ENCODE results near the gene MACIR. TPM values are rescaled to one million over a fixed set of nuclear protein-coding genes. Genes with fewer than 3 reads are reported as not detected.

MACIR gene
- total RNA-seq, 1 experiment from 2014 or later = 19.7 TPM

DNA sequence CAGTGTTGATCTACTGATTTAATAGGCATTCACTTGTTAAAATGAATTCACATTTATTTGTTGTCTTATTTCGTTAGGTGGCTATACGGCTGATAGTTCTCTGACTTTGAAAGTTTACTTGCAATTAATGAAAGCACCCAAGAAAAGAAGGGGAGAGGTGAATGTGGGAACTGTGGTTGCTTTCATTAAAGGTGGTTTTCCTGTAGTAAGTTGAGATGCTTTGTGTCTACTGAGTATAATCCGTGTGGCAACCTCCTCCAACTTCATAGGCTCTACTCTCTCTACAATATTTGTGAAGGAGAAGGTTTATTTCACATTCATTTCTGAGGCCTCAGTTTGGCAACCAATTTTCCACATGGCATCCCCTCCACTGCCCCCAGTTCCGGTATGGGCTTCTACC lies 12.8 kb upstream of the MACIR start:
- DNase-seq (ENCODE audit: low read depth) = no peak

GRCh38 chr5:103247118-103247517 lies 11.4 kb upstream of the MACIR start:
- no peak for DNase-seq (ENCODE audit: low read depth)

- DNase-seq (ENCODE audit: low read depth) = no peak
Measured at GRCh38 chr5:103249068-103249467, 9.5 kb upstream of the MACIR start.

DNA sequence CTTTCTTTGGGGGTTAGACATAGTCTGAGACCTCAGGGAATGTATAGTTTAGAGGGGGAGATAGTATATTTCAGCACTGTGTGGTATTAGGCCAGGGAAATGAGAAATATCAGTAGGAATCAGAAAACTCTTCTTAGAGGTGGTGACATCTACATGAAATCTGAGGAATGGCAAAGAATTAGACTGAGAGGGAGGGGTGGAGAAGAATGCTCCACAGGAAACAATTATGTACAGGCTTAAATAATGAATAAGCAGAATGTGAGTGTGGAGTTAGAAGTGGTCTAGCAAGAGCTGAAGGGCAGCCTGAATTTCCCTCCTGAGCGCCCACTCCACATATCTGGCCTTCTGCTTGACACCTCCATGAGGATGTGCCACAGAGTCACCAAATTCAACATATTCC lies 3.6 kb upstream of the MACIR start:
- DNase-seq (ENCODE audit: low read depth) = no peak

DNA sequence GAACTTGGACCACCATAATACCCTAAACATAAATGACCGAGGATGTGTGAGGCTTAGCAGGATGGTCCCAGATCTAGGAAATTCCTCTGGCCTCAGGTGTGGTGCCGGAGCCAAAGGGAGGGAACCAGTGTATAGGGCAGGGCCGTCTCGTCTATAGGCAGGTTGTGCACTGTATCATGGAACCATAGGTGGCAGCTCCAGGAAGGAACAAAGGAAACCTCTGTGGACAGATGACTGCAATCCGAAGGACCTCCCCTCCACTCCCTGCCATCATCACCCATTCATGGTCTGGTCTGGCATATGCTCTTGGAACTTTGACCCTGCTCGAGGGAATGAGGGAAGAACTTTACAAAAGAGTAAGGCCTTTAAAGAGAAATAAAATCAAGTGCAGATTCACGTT lies 2.9 kb upstream of the MACIR start:
- DNase-seq (ENCODE audit: low read depth) = no peak

GRCh38 chr5:103256178-103256577 lies 2.4 kb upstream of the MACIR start:
- no peak for DNase-seq (ENCODE audit: low read depth)

- peak; percentile 76 for DNase-seq (ENCODE audit: low read depth)
Measured at GRCh38 chr5:103258957-103259704, 568 bp downstream of the MACIR start.

- peak; percentile 58 for DNase-seq (ENCODE audit: low read depth)
Measured at GRCh38 chr5:103259705-103260355, 1.3 kb downstream of the MACIR start.

DNA sequence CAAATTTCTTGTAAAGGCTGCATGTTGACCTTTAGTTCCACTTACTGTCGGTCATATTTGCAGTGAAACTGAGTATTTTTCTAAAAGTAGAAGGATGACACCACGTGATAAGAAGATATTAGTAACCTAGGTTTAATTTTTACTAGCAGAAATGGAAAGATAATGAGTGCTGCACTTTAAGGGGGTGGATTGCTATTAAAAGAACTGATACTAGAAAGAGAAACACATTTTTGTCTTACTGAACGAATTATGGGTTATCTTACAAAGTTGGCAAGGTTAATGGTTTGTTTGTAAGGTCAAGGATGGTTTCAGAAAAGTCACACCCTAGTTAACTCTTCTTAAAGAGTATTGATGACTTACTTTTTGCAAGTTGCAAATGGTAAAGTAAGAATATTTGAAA lies 2.4 kb downstream of the MACIR start:
- no peak for DNase-seq (ENCODE audit: low read depth)

GRCh38 chr5:103262422-103262871 lies 3.9 kb downstream of the MACIR start:
- DNase-seq (ENCODE audit: low read depth) = peak; percentile 11

DNA sequence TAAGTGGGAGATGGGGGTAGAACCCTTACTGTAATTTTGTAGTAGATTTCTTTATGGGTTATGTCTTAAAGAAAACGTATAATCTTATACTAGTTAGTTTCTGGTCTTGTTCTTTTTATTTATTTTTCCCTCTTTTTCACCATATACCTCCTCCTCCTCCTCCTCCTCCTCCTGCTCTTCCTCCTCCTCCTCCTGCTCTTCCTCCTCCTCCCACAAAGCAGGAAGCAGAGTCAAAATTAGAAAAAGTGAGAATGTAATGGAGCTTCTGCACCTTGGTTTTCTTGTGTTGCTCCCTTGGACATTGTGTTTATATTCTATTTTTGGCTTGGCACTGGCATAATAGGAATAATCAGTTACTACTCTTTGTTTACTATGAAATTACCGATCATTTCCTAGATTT lies 4.5 kb downstream of the MACIR start:
- DNase-seq (ENCODE audit: low read depth) = no peak

DNA sequence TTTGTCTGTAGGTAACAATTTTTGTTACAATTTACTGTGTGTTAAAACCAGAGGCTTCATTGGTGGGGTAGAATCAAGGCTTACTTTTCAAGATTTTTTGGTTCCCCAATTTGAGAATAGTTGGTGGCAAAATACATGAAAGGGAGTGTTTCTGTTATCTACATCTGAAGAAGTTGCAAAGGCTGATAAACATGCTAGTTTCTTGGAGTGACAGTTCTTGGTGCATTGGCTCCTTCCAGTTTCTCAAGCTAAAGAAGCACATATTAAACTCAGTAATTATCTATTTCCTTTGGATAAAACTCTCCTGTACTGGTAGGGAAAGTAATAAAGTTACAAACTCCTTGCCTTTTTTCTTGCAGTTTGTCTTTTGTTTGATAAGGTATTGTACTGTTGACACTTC lies 5.9 kb downstream of the MACIR start:
- DNase-seq (ENCODE audit: low read depth) = no peak

DNA sequence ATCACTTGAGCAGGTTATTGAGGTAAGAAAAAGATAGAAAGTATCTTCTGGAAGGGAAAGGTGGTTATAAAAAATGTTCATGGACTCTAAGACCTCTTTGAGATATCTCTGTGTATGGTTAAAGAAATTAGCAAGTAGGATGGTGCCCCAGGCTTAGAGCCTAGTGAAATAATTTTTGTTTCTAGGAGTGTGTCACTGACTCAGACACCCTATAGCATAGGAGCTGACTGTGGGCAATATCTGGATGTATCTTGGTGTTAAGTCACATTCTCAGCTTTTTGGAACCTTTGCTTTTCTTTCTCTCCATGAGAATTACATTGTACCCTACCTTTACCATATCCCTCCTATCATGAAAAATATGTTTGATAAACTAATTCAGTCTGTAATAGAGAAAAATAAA lies 12.0 kb downstream of the MACIR start:
- DNase-seq (ENCODE audit: low read depth) = no peak

DNA sequence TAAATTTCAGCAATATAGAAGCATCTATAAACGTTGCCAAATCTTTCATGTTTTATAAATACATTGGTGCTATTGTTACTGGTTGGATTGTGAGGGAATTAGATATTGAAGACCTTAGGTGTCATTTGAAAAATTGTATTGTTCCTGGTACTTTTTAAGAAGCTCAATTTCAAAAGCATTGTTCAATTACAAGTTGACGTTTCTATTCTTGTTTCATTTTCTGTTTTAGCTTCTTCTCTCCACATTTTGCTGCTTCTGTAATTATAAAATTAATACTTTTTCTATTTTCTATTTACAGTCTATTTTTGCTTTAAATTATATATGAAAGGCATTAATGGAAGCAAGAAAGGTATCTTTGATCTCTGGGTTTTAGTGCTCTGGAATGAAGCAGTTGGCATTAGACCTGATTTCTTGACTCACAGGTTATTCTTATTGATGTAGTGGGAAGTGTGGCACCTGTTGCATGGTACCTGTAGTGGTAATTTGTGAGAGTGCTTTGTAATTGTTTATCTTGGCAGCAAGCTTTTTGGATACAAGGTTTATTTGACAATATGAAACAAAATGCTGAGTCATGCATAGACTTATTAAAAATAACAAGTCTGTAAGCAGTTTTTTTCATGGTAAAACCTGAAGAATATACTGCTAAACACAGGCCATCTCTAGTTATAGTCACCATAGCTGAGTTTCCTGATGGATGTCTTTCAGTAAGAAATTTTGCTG lies 13.2 kb downstream of the MACIR start:
- no peak for DNase-seq (ENCODE audit: low read depth)

- DNase-seq (ENCODE audit: low read depth) = no peak
Measured at GRCh38 chr5:103272377-103272776, 13.8 kb downstream of the MACIR start.

DNA sequence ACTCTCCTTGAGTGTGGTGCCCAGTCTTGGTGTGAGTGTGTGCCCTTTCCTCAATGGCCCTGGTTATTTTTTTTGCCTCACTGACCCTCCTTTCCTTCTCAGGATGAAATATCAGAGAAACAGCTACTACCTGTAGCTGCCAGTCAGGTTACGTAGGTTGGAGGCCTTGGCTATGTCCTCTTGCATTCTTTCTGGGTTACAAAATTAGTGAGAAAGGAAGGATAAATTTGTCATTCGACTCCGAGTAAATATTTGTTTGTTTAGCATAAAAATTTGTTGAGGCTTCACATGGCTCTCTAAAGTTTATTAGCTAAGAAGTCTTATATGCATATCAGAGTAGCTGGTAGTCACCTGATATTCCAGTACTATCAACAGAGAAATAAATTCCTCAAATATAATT lies 15.4 kb downstream of the MACIR start:
- DNase-seq (ENCODE audit: low read depth) = no peak

DNA sequence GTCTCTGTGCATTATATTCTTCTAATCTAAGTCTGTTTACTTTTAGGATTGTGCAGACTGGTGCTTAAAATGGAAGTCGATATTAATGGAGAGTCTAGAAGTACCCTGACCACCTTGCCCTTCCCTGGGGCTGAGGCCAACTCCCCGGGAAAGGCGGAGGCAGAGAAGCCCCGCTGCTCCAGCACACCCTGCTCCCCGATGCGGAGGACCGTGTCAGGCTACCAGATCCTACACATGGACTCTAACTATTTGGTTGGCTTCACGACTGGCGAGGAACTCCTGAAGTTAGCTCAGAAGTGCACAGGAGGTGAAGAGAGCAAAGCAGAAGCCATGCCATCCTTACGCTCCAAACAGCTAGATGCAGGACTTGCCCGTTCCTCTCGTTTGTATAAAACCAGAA lies 17.3 kb downstream of the MACIR start:
- no peak for DNase-seq (ENCODE audit: low read depth)

GRCh38 chr5:103280967-103281366 lies 22.4 kb downstream of the MACIR start:
- DNase-seq (ENCODE audit: low read depth) = no peak

DNA sequence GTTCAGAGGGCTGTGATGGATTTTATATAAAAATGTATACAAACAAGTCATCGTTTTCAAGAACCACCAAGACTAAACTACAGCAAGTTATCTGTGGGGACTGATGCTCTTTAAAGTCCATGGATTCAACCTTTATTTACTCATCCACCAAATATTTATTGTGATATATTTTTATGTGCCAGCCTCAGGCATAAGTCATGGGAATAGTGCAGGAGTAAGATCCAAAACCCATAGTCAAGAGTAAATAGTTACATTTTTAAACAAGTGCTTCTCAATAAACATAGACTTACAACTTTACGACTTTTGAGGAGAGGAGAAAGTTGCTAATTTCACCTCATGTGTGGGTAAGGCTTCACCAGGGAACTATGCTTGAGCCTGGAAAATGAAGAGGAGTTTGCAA lies 24.6 kb downstream of the MACIR start:
- DNase-seq (ENCODE audit: low read depth) = no peak

GRCh38 chr5:103283869-103284268 lies 25.3 kb downstream of the MACIR start:
- no peak for DNase-seq (ENCODE audit: low read depth)

DNA sequence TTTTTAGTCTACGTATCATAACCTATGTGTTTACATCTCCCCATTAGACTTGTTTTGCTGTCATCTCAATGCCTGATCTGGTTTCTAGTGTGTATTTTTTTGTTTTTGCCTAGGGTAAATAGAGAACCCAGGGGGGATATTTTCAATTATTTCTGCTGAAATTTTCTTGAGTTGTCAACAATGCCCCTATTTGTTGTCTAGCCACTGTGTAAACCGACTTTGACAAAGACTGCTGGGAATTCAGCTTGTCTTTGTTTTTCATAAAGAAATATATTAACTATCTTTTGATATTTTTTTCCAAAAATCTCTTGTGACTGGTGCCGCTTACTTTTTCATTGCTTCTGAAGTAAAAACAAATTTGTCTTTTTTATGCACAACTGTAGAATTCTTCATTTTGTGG lies 28.1 kb downstream of the MACIR start:
- DNase-seq (ENCODE audit: low read depth) = no peak

DNA sequence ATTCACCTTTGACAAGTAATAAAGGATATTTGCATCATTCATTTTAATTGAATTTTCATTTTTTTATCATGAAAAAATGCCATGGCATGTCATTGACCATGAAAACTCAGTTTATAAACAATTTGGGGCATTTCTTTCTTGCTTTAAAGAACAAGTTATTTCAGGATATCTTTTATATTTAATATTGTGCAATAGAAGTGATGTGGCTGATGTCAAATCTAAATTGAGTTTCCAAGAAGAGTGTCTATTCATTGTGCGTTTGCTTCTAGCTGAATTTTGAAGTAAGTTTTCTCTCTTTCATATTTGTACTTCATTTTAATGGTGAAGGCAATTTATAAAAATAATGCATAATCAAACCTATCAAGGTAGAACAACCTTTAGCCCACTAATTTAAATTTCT lies 30.5 kb downstream of the MACIR start:
- no peak for DNase-seq (ENCODE audit: low read depth)

DNA sequence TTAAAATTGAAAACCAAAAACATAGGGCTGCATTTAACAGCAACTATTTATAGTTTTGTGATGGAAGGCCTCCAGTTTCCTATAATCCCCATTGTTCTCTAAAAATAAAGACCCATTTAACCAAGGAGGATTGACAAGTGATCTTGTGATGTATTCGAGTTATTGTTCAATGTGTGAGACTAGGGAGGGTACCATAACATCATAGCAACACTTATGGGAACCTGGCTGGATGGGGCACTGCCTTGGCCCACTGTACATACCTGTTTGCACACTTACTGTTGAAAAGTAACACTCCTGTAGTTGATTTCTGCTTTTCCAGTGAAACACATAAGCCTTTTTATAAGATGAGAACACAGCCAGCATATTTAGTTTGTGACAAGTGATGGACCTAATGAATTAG lies 32.3 kb downstream of the MACIR start:
- DNase-seq (ENCODE audit: low read depth) = no peak
